ENCODE data around the gene SYNE3. TPM values are rescaled to one million over a fixed set of nuclear protein-coding genes. Genes with fewer than 3 reads are reported as not detected.

Gene SYNE3, protein sequence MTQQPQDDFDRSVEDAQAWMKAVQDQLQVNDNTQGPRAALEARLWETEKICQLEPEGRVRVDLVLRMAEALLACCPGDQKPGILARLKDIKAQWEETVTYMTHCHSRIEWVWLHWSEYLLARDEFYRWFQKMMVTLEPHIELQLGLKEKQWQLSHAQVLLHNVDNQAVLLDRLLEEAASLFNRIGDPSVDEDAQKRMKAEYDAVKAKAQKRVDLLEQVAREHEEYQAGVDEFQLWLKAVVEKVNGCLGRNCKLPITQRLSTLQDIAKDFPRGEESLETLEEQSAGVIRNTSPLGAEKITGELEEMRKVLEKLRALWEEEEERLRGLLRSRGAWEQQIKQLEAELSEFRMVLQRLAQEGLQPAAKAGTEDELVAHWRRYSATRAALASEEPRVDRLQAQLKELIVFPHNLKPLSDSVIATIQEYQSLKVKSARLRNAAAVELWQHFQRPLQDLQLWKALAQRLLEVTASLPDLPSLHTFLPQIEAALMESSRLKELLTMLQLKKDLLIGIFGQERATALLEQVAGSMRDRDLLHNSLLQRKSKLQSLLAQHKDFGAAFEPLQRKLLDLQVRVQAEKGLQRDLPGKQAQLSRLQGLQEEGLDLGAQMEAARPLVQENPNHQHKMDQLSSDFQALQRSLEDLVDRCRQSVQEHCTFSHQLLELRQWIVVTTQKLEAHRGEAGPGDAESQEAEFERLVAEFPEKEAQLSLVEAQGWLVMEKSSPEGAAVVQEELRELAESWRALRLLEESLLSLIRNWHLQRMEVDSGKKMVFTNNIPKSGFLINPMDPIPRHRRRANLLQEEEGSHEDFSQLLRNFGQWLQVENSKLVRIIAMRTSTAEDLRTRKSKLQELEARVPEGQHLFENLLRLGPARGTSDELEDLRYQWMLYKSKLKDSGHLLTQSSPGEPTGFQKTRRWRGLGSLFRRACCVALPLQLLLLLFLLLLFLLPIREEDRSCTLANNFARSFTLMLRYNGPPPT
- total RNA-seq, result 1 to 10 TPM; 8.3 to 8.9 TPM

GRCh38 chr14:95516554-95517181 lies at the start of gene SYNE3:
Gene SYNE3, minus strand, starts transcription at chr14:95516650. Its CDS starts 40,829 bp downstream, at chr14:95475821.

DNA sequence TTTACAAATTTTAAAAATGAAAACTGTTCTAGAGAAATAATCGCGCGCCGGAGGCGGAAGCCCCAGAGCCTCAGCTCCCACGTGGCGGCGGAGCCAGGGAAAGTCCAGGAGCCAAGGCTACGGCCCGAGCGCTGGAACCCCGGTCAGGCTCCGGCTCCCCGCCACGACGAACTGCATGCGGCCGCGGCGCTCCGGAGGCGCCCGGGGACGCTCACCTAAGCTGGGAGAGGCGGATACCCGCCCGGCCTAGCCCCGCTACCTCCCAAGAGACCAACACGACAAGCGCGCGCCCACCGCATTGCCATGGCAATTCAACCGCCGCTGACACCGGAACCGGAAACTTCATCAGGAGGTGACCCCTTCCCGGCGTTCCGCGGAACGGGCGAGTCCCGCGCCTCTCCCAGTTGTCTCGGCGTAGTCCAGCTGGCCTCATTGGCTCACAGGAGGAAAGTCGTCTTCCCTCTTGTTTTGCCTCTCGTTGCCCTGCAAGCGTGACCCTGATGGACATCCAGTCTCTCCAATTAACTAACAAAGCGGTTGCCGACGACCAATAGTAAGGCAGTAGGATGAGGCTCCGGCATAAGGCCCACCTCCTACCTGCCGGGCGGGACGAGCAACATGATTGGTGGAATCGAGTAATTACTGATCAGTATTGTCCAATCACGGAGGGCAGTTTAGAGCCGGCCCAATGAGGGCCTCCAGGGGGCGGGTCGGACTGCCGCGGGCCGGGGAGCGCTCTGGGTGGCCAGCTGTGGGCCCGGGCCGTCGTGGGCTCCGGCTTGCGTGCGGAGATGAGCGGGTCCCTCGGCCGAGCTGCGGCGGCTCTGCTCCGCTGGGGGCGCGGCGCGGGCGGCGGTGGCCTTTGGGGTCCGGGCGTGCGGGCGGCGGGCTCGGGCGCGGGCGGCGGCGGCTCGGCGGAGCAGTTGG lies 18.1 kb upstream of the SYNE3 start, which contains the start of gene GLRX5:
Gene GLRX5, plus strand, starts transcription at position 752 of the 927 bp plus-strand sequence. Its CDS starts 40 bp downstream, at position 792.

Small RNA genes lying within 50 kb of the gene (small RNA-seq; reads per million reads assigned to genes)
- 142 to 181 reads per million in 2 donors for gene SCARNA13

Other genes starting within 250 kb of the SYNE3 start
- 1 to 10 TPM; 5.7 to 8.6 TPM for gene CLMN, start 196.7 kb downstream of the SYNE3 start, total RNA-seq
- 10 to 100 TPM; 27.2 to 48.6 TPM for gene GLRX5, start 18.4 kb upstream of the SYNE3 start, total RNA-seq
- gene TCL1B, start 169.8 kb upstream of the SYNE3 start, total RNA-seq, result not detected
- not detected for gene TCL1A, start 197.5 kb upstream of the SYNE3 start, total RNA-seq